ENCODE results near the gene ANAPC2. TPM values are rescaled to one million over a fixed set of nuclear protein-coding genes. Genes with fewer than 3 reads are reported as not detected.
A peak's percentile ranks its signal among the peaks of the same experiment; 100 is the strongest.

Gene ANAPC2
- total RNA-seq, 1 donor from 2014 or later: 72.9 TPM

- Mint-ChIP-seq H3K4me1 (ENCODE audit: low read depth, unreplicated experiment) (no peaks in the 10 kb centered on the region), H3K27me3 (ENCODE audit: unreplicated experiment) (peaks cover 9% of the 10 kb centered on the region), H3K27ac (ENCODE audit: unreplicated experiment) (no peak overlapping the region), H3K4me3 (ENCODE audit: unreplicated experiment) (peak overlapping the region; percentile 84), H3K36me3 (ENCODE audit: unreplicated experiment) (no peaks in the 10 kb centered on the region), H3K9me3 (ENCODE audit: unreplicated experiment) (peaks cover 3% of the 10 kb centered on the region)
- peak; percentile 77 for DNase-seq
- TF ChIP-seq CTCF (IDR thresholded peaks at IDR 0.05; ENCODE audit: partially characterized antibody, unreplicated experiment): no peak
Measured at GRCh38 chr9:137168904-137169856, 19.2 kb downstream of the ANAPC2 start.

- DNase-seq: no peak
Measured at GRCh38 chr9:137168573-137168903, 19.8 kb downstream of the ANAPC2 start.

GRCh38 chr9:137167747-137168572 is 20.4 kb downstream of the ANAPC2 start:
- H3K27ac Mint-ChIP-seq (ENCODE audit: unreplicated experiment): no peak overlapping the region
- peak; percentile 74 for DNase-seq
- no peaks in the 10 kb centered on the region for H3K4me1 Mint-ChIP-seq (ENCODE audit: low read depth, unreplicated experiment)
- H3K36me3 Mint-ChIP-seq (ENCODE audit: unreplicated experiment): no peaks in the 10 kb centered on the region
- H3K4me3 Mint-ChIP-seq (ENCODE audit: unreplicated experiment): peak overlapping the region; percentile 71
- peaks cover 5% of the 10 kb centered on the region for H3K9me3 Mint-ChIP-seq (ENCODE audit: unreplicated experiment)
- TF ChIP-seq CTCF (IDR thresholded peaks at IDR 0.05; ENCODE audit: partially characterized antibody, unreplicated experiment): no peak
- H3K27me3 Mint-ChIP-seq (ENCODE audit: unreplicated experiment): peaks cover 15% of the 10 kb centered on the region

More at GRCh38 chr9:137168573-137168903, 19.8 kb downstream of the ANAPC2 start:
- Mint-ChIP-seq H3K4me1 (ENCODE audit: low read depth, unreplicated experiment) (no peaks in the 10 kb centered on the region), H3K9me3 (ENCODE audit: unreplicated experiment) (peaks cover 3% of the 10 kb centered on the region), H3K27ac (ENCODE audit: unreplicated experiment) (no peak overlapping the region), H3K4me3 (ENCODE audit: unreplicated experiment) (peak overlapping the region; percentile 64), H3K27me3 (ENCODE audit: unreplicated experiment) (peaks cover 10% of the 10 kb centered on the region), H3K36me3 (ENCODE audit: unreplicated experiment) (no peaks in the 10 kb centered on the region)
- no peak for TF ChIP-seq CTCF (IDR thresholded peaks at IDR 0.05; ENCODE audit: partially characterized antibody, unreplicated experiment)

GRCh38 chr9:137167277-137167746 is 21.0 kb downstream of the ANAPC2 start:
- Mint-ChIP-seq H3K27me3 (ENCODE audit: unreplicated experiment) (peaks cover 15% of the 10 kb centered on the region), H3K36me3 (ENCODE audit: unreplicated experiment) (no peaks in the 10 kb centered on the region)
- no peak for TF ChIP-seq CTCF (IDR thresholded peaks at IDR 0.05; ENCODE audit: partially characterized antibody, unreplicated experiment)

More at GRCh38 chr9:137167277-137167746, 21.0 kb downstream of the ANAPC2 start:
- no peak for DNase-seq
- peaks cover 5% of the 10 kb centered on the region for H3K9me3 Mint-ChIP-seq (ENCODE audit: unreplicated experiment)
- H3K27ac Mint-ChIP-seq (ENCODE audit: unreplicated experiment): no peak overlapping the region
- H3K4me1 Mint-ChIP-seq (ENCODE audit: low read depth, unreplicated experiment): no peaks in the 10 kb centered on the region
- H3K4me3 Mint-ChIP-seq (ENCODE audit: unreplicated experiment): no peak overlapping the region
